Suppressor macrophage treated with lipopolysaccharide for 4 hours (primary cell): ENCODE data around the gene FOXR1.

Experiments used
- DNase-seq: peaks from one replicate; pipeline ENCODE4 v3.0.0-alpha.2; 2020

The FOXR1 gene

DNA sequence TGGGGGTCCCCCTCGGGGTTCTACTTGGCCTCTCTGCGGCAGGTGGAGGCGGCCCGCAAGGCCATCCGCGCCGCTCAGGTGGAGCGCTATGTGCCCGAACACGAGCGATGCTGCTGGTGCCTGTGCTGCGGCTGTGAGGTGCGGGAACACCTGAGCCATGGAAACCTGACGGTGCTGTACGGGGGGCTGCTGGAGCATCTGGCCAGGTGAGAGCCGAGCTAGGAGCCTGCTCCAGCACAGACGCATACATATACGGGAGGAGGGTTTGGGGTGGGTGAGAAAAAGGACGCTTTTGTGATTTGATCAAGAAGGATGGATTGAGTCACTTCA, 26.8 kb downstream of the FOXR1 start:
- DNase-seq: no peak

GRCh38 chr11:118998822-118999221, 27.3 kb downstream of the FOXR1 start:
- DNase-seq: no peak

- no peak for DNase-seq
Measured at GRCh38 chr11:119000906-119001305, 29.3 kb downstream of the FOXR1 start.

- DNase-seq: peak; percentile 40
Measured at GRCh38 chr11:119006656-119007055, 35.1 kb downstream of the FOXR1 start.

- no peak for DNase-seq
Measured at GRCh38 chr11:119011476-119012053, 40.0 kb downstream of the FOXR1 start.

GRCh38 chr11:119012629-119013170, 41.1 kb downstream of the FOXR1 start:
- no peak for DNase-seq

DNA sequence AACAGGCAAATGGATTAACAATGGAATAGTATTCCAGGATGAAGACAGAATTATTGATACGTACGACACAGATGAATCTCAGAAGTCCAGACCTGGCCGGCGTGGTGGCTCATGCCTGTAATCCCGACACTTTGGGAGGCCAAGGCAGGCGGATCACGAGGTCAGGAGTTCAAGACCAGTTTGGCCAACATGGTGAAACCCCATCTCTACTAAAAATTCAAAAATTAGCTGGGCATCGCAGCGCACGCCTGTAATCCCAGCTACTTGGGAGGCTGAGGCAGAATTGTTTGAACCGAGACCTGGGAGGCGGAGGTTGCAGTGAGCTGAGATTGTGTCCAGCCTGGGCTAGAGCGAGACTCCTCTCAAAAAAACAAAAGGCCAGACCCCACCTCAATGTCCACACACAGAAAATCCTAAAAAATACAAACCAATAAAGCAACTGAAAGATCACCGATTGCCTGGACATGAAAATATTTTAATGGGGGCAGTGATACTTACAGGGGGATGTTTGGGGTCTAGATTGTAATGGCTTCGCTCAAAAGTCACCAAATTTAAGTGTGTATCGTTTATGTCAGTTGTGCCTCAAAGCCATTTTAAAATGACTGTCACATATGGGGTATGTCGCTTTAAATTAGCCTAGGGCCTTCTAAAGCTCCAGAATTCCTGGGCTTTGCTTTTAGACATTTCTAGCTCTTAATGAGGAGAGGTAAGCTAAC, 42.8 kb downstream of the FOXR1 start:
- DNase-seq: no peak

DNA sequence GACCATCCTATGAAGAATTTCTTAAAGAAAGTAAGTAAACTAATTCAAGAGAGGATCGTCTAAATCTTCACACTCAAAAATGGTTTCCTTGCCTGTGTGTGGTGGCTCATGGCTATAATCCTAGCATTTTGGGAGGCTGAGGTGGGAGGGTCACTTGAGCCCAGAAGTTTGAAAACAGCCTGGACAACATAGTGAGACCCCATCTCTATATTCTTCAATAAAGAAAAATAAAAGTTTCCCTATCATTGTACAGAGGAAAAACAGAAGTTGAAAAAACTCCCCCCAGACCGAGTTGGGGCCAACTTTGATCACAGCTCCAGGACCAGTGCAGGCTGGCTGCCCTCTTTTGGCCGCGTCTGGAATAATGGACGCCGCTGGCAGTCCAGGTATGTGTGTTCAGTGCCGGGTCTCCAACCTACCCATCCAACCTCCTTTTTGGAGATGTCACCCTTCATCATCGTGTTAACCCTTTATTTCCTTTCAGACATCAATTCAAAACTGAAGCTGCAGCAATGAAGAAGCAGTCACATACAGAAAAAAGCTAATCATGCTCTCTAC, 43.6 kb downstream of the FOXR1 start:
- DNase-seq: no peak

GRCh38 chr11:119016216-119017009, 44.9 kb downstream of the FOXR1 start:
- no peak for DNase-seq

GRCh38 chr11:119017377-119017776, 45.8 kb downstream of the FOXR1 start:
- DNase-seq: peak; percentile 37

GRCh38 chr11:119018074-119018938, 46.7 kb downstream of the FOXR1 start, which contains the start of the genes RPS25 and TRAPPC4:
RPS25 (minus strand) TSS chr11:119018343; CDS start chr11:119018284, 59 bp downstream.
TRAPPC4 (plus strand) TSS chr11:119018766; CDS start chr11:119018796, 30 bp downstream.
- DNase-seq: peak; percentile 97

DNA sequence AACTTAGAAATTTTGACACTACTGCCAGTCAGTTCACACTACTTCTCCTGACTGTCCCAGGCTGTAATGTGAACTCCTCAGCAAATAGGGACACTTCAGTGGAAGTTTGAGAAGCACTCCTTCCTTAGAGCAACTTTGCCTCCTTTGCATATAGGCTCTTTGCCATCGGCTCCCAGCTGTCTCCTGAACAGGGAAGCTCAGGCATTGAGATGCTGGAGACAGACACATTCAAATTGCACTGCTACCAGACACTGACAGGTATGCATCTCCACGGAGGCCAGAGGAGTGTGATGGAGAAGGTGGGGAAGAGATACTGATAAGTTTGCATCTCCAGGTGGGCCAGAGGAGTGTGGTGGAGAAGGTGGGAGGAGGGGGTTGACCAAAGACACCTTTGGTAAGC, 48.4 kb downstream of the FOXR1 start:
- DNase-seq: no peak

- DNase-seq: no peak
Measured at GRCh38 chr11:119021631-119022030, 50.1 kb downstream of the FOXR1 start.

- DNase-seq: no peak
Measured at GRCh38 chr11:119023741-119024140, 52.2 kb downstream of the FOXR1 start.

DNA sequence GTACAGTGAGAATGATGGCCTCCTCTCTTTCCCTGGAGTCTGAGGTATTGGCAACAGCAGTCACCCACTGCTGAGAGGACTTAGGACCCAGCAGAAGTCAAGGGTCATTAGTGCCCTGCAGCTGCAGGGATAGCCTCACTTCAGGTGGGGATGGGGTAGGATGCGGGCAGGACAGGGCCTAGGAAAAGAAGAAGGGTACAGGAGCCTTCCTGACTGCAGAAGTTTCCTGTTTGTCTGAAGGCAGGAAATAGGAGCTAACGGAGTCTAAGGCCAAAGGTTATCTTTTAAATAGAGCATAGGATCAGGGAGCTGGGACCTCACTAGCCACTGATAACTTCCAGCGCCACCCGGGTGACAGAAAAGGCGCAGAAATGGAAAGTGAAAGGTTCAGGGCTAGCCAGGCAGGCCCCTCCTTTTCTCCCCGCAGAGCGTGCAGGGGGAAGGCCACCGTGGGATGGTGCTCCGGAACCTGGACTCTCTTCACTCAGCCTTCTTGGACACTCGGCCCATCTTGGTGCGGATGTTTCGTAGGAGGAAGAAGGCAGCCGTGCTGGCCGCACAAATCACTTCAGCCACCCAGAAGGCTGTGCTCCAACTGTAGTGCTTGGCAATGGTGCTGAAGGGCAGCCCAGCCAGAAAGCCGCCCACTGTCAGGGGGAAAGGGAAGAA, 53.0 kb downstream of the FOXR1 start:
- no peak for DNase-seq

GRCh38 chr11:119025099-119025473, 53.5 kb downstream of the FOXR1 start:
- DNase-seq: no peak

DNA sequence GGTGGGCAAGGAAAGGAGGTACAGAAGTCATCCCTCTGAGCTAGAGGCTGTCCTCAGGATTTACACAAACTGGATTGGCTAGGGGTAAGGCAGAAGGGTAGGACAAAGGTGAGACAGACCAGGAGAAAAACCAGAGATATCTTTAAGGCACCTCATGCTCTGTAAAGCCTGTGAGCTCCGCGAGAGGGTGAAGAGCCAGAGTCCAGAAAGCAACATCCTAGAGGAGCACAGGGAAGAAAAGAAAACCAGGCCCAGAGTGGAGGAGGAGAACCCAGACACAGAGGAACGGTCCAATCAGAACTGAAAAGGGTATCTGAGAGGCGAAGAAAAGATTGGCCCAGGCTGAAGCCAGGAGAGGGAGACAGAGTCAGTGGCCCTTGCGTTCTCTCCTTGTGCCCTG, 54.0 kb downstream of the FOXR1 start:
- no peak for DNase-seq

- no peak for DNase-seq
Measured at GRCh38 chr11:119025978-119026766, 54.6 kb downstream of the FOXR1 start.

GRCh38 chr11:119026970-119027369, 55.4 kb downstream of the FOXR1 start:
- DNase-seq: no peak

DNA sequence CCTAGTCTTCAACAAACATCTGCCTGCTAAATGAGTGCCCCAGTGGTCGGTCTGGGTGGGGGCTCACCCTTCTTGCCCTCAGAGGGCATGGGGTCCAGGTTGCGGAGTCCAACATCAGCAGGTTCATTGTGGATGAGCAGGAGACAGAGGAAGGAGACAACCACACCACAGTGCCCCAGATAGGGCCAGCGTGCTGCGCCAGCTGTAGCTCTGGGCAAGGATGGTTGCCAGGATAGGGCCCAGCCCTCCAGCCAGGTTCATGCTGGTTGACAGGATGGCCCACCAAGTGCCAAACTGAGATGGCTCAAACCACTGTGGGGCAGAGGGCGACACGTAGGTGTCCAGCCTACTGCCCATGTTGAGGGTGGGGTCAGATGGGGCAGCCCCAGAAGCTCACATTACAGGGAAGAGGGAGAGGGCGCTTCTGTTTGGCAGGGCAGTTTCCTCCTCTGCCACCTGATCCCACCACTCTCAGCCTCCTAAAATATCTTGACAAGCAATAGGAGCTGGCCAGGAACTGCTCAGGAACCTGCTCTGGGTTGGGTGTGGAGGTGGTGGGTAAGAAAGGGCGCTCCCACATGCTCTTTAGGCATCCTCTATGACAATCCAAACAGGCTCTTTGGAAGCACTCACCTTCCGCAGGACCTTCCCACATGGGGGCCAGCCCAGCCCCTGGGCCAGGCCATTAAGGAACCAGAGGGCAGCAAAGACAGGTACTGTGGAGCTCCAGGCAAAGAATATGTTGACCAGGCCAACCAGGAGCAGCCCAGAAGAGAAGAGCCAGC, 56.2 kb downstream of the FOXR1 start:
- no peak for DNase-seq
